Mammary epithelial cell (primary cell): ENCODE measurements around the gene BRIP1.

Experiments used
- CTCF ChIP-seq, 2 donors: IDR thresholded peaks in 1 of 2; conservative IDR thresholded peaks in 1 of 2; 2 replicates each; pipeline ENCODE4 v1.5.1; 2011 to 2012; ENCODE audit warnings: inconsistent platforms in 2 of 2, low read length in 2 of 2, mild to moderate bottlenecking in 2 of 2, control low read depth in 1 of 2, low read depth in 1 of 2; ENCODE audit not compliant: insufficient read depth in 1 of 2; ENCODE audit errors: extremely low read depth in 1 of 2
- EZH2 ChIP-seq: IDR thresholded peaks from 2 replicates; pipeline ENCODE4 v1.6.1; 2012; ENCODE audit warnings: low read length, inconsistent platforms, borderline replicate concordance

GRCh38 chr17:61642768-61643167, 220.6 kb downstream of the BRIP1 start:
- TF ChIP-seq CTCF (conservative IDR thresholded peaks at IDR 0.05 in 1 of 2, IDR thresholded peaks at IDR 0.05 in 1 of 2; ENCODE audit: extremely low read depth in 1 of 2, insufficient read depth in 1 of 2, low read depth in 1 of 2, low read length in 2 of 2) (no peak), EZH2 (no peak)
